Activated naive CD4-positive, alpha-beta T cell treated with Interleukin-2 at 50 U/mL for 16 hours (primary cell): ENCODE measurements around the gene NME8.

Source experiments
- DNase-seq: peaks from one replicate; pipeline ENCODE4 v3.0.0-alpha.2; 2020

Gene NME8

DNA sequence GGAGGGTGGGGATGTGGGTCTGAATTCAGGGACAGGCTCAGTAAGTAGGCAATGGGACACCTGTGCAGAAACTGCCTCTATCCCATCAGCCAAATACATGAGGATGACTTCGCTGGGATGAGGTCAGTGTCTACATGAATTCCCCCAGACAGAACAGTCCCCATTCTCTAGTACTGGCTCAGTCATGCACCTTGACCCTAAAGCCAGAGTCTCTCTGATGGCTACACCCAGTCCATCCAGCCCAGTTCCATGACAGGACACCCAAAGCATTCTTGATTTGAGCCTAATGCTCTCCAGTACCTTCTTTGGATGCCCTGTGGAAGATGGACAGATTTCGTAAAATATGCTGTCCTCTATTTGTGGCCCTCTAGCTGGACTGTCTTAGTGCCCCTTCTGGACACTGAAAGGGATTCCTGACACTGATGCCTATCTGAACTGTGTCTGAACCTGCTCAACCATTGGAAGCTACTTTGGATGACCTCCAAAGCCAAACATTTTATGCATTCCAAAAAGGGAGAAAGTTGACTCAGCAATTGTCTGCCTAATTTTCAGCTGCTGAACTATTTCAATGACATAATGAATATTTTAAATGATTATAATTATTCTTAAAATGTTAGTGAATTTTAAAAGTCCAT, 53.6 kb downstream of the NME8 start:
- no peak for DNase-seq

DNA sequence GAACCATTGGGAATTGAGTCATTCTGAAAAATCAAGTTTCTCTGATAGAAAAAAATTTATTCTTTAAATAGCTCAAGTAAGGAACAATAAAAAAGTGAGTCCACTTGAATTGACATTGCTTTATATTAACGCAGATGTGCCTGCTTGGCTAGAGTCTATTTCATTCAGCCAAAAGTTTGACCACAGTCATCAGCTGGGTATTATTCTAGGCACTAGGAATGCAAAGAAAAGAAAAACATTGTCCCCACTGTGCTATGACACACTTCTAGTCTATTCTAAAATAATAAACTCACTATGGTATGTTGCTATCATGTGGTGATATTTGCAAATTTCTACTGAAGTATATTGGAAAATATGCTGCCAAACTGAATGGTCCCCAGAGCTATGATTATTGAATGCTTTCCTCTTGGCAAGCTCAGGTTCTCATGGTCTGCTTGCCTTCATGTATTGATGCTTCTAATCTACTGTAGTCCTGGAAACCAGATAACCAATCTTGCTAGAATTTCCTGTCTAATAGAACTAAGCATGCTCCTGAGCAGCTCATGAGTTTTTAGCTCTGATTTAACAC, 59.9 kb downstream of the NME8 start:
- no peak for DNase-seq

DNA sequence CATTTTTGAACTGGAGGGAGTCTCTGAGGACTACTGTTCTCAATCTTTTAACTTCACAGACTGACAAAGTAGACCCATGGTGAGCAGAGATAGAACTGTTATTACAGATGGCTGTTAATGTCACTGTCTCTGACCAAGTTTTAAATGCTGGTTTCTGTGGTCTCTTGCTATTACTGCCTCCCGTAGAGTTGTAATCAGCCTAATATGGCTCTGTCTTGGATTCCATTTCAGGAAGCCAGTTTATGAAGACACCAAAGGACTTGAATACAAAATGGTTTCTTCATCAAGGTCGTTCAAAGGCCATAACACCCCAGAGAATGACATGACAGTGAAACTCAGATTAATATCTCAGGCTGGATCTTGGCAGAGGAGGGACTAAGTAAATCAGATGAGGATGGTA, 64.4 kb downstream of the NME8 start:
- DNase-seq, result no peak

DNA sequence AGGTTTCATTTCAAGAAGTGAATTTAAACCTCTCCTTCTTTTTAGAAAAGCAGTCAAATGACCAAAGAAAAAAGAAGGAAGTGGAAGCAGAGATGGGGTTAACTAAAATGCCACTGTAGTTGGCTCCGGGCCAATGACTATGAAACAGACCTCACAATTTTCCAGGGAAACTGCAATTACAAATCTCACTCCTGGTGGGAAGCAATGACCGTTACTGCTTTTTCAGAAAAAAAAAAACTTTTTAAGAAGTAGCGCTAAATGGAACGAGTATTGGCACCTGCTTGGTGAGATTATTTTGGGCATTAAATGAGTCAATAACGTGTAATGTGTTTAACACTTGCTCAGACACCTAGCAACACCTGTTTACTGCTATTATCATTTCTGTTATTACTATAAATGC, 67.0 kb downstream of the NME8 start:
- no peak for DNase-seq

DNA sequence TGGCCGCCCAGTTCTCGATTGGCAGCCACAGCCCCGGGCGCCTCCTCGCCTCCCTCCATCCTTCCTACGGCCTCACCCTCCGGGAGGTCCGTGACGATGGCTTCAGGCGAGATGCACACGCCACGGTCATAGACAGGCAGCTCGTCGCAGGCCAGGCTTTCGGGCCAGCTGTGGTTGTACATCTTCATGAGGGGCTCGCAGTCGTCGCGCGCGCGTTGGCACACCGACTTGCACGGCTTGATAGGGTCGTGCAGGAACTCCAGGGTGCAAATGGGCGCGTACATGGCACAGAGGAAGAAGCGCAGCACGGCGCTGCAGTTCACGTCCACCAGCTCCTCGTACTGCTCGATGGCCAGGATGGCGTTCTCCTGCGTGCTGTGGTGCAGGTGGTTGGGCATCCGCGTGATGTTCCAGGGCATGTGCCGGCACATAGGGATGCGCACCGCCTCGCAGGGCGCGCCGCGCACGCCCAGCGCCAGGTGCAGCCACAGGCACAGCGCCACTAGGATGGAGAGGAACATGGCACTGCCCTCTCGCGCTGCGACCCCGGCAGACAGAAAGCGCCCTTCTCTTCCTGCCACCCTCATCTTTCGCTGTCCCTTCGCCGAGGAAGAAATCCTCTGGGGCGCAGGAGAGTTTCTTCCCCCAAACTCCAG, 67.7 kb downstream of the NME8 start:
- no peak for DNase-seq

DNA sequence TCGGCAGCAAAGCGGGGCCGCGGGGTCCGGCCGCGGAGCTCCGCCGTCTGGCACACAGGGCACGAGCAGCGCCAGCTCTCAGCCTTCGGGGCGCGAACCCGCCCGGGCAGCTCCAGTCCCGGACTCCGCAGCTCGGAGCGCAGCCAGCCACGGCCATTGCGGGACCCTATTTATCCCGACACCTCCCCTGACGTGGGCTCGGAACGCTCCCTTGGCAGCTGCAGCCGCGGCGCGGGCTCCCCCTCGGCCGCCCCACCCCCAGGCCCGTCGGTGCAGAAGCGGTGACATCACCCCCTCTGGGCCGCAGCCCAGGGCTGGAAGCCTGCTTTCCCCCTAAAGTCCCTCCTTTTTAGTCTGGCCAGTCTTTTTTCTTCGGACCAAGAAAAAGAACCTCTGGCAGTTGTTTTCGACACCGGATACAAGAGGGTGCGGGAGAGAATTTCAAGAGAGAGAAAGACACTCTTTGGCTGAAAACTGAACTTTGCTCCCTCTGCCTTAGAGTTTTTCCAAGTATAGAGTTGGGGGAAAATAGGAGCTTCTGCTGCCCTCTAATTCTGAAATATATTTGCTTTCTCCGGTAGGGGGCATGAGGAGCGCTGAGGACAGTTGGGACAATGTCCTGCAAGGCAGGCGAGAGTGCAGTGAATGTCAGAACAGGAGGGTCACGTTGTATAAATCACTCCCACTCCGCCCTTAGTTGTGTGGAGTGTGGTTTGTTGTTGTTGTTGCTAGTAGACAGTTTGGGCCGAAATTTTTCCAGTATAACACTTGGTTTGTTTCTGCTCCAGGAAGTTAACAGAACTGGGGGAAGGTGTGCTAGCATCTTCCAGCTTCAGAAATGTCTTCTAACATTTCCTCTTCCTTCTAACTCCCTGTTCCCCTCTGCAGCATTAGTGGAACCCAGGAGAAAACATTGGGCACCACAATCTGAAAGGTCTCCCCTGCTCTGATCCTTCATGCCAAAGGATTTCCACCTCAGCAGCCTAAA, 68.6 kb downstream of the NME8 start, which contains the start of gene SFRP4:
Gene SFRP4, minus strand, starts transcription at position 145 of the 988 bp plus-strand sequence. CDS start 280 bp downstream, outside the sequence.
- DNase-seq, result no peak

DNA sequence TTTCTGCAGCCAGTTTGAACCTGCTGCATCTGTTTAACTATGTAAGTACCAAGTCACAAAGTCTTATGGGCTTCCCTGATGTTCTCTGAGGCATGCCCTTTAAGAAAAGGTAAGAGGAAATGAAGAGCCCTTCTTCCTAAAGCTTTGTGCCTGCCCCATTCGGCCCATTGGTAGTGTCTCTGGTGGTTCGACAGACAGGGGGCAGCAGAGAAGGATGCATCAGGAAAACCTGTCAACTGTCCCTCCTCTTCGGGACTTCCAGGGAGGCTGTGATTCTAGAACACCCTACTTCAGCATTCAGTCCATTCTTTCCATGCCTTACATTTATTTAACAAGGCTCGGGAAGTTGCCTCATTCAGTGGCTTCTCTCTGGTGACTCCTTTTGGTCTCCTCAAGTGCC, 70.1 kb downstream of the NME8 start:
- no peak for DNase-seq

DNA sequence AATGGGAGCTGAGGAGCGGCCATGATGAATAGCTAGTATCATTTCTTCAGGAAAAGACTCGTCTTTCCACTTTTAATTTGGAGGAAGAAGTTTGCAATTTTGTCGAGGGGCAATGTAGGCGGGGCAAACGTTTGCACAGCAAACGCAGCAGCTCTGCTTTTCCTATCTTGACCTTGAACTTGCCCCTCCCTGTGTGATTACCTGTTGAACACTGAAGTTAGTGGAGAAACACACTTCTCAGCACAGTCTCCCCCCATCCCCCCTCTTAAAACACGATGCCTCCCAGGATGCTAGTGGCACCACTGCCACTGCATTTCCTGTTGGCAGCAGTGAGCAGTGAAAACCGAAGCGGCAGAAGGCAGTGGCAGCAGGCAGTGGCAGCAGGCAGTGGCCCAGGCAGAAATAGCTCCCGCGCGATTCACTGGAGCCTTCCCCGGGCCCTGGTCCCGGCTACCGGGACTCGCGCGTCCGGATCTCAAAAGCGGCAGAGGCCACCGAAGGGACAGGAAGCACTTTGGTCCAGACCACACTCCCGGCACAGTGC, 72.0 kb downstream of the NME8 start, which contains the start of gene EPDR1:
Gene EPDR1, plus strand, starts transcription at position 336 of the 544 bp plus-strand sequence. CDS start 300 bp downstream, outside the sequence.
- no peak for DNase-seq

DNA sequence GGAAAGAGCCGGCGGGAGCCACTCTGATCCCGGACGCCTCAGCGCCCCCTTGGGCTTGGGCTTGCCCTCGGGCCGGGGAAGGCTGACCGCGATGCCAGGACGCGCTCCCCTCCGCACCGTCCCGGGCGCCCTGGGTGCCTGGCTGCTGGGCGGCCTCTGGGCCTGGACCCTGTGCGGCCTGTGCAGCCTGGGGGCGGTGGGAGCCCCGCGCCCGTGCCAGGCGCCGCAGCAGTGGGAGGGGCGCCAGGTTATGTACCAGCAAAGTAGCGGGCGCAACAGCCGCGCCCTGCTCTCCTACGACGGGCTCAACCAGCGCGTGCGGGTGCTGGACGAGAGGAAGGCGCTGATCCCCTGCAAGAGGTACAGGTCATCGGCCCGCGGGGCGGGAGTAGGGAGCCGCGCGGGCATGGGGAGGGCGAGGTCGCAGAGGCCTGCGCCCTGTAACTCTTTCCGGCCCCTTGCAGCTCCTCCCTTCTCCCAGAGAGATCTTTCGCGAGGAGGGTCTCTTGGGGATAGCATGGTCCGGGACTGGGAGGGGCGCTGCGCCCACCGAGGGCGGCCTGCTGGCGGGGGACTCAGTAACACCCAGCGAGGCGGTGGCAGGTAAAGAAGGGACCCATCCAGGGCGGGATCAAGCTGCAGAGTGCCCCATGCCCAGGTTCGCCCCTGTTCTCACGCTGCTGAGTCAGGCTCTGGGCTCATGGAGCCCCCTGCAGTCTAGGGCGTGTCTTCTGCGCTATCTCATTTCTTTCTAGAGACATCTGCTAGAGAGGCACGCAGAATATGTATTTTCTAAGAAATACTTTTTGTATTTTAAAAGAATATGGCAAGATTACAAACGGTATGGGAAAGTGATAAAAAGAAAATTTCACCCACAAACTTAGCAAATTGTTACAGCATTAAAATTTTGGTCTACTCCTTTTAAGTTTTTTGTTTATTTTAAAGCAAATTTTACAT, 72.7 kb downstream of the NME8 start:
- DNase-seq, result no peak

DNA sequence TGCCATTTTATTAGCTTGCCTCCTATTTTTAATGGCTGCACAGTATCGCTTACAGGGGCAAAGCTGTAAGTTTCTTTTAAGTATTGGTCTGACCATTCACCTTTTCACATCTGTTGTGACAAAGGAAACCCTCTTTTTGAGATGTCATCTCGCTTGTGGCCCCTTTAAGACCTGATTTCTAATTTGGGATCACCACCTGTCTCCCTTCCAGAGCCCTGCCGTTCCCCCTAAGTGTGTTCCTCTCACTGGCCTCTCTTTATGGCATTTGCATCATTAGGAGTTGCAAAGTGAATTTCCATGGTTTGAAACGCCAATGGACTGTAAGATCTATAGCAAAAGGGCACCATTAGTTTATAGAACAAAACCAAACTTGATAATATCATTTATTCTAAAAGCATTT, 73.5 kb downstream of the NME8 start:
- DNase-seq, result no peak

DNA sequence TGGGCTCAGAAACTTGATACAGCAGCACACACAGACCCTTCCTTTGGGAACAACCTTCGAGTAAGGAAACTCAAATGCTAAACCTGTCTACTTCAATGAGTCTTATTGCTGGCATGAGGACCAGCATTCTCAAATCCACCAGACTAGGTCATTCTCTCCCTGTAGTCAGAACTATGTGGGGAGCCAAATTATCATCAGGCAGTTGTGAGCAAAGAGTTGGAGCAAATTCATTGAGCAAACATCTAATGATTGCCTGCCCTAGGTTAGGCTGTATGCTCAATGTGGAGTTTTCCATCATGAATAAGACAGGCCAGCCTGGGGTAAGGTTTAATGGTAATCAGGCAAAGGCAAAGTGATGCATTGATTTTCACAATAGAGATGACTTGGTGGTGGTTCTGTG, 75.6 kb downstream of the NME8 start:
- no peak for DNase-seq

DNA sequence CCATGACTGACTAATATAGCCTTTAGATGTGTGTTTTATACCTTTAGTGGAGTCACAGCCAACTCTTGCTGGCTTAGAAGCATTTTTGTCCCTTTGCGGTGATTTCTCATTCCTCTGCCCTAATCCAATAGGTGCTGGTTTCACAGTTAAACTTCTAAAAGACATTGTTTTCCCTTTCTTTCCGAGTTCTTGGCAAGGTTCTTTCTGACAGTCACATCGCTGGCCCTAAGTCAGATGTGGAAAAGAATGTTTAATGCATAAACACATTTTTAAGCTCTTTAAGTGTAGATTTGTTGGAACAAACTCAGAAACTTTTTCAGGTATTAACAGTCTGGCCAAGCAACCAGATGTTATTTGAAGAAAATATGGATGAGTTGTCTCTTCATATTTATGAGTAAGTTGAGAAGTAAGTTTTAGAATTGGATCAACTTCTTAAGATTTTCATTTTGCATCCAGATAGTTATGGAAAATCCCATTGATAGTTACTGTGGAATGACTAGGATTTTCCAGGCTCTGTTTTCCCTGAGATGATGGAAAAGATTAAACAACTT, 76.2 kb downstream of the NME8 start:
- no peak for DNase-seq

DNA sequence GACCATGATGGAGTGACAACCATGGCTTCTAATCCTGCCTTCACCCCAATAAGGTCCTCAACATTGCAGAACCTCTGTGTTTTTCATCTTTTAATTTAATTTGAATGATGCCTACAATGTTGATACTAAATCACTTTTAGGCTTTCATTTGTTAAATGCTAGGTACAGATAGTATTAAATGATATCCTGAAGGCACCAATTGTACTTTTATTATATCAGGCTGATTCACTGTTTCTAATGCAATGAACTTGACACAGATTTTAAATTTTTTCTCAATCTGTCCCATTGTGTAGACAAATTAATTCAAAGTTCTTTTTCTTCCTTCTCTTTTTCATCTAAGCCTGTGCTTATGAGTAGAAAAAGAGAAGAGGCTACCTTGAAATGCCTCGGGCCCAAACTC, 77.2 kb downstream of the NME8 start:
- DNase-seq, result no peak

DNA sequence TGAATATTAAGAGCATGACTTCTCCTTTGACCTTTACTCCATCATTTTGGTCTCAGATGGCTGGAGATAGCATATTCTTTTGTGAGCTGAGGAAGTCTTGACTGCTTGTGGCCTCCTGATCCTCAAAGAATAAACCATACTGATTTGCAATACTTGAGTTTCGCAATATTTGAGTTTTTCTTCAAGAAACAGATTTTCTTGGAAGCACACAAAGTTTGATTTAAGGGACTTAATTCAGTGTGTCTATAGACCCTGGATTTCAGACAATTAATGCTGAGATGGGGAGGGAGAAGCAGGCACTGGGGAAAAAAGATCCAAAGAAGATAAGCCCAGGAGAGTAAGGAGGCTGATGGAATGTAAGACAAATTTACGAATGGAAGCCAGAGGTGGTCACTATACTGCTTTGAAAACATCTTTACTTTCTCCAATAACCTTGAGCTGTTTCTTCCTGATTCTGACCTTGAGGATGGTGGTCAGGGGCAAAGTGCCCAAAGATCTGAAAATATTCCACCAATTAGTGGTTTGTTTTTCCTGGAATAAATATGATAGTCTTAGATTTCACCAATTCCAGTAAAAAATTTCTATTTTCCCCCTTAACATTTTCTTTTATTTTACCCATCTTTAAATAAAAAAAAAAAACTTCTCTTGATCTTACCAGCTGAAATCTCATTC, 79.5 kb downstream of the NME8 start:
- DNase-seq, result no peak

DNA sequence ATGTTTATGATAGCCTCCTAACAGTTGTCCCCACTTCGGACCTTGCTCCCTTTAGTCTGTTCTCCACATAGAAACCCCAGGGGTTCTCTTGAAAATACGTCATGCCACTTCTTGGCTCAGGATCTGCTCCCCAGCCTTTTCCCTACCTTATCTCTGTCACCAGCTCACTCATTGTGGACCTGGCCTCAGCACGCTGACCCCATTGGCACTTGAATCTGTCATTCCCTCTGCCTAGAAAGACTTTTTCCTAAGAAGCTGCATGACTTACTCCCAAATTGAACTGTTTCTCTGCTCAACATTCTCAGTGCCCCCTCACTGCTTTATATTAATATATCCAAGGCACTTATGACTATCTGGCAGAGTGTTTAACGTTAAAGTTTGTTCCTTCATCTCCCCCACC, 80.5 kb downstream of the NME8 start:
- DNase-seq, result no peak

DNA sequence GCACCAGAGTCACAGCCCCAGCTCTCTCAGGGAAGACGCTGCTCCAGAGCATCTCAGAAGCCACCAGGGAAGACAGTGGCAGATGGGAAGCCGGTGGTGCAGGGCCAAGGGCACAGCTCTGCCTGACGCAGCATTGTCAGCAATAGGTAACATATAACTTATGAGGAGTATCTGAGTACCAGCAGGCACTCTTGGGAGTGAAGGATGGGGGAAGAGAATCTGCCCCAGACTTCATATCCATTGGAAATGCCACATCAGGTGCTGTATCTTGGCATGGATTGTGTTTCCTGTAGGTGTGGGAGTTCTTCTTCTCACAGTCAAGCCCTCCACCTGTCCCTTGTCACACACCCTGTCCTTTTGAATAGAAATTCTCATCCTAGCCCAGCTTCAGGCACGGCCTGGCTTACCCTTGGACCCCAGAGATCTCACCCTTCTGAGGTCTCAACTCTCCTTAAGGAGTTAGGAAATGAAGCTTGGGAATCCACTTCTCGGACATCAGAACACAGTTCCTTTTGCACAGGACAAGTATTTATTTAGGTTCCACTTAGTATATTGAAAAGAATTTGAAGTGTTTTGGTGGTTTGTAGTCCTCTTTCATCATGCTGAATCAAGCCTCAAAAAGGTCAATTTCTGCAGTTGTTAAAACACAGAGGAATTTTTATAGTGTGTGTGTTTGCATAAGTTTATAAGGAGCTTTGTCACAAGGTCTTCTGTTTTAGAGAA, 82.0 kb downstream of the NME8 start:
- no peak for DNase-seq

DNA sequence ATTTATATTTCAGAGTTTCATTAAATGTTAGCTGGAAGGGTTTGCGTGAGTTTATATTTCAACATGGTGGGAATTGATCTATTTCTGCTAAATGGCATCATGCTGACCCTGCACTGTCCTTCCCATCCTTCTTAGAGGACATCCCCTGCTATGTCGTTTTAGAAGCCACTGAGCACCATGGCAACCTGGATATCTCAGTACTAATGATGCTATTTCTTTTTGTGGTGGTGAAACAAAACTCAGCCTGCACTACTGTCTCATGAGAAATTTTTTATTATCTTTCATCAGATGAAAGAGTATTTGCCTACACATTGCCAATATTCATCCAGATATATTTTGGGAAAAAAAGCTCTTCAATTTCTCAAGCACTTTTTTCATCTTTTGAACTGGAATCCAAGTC, 84.1 kb downstream of the NME8 start:
- DNase-seq, result no peak

DNA sequence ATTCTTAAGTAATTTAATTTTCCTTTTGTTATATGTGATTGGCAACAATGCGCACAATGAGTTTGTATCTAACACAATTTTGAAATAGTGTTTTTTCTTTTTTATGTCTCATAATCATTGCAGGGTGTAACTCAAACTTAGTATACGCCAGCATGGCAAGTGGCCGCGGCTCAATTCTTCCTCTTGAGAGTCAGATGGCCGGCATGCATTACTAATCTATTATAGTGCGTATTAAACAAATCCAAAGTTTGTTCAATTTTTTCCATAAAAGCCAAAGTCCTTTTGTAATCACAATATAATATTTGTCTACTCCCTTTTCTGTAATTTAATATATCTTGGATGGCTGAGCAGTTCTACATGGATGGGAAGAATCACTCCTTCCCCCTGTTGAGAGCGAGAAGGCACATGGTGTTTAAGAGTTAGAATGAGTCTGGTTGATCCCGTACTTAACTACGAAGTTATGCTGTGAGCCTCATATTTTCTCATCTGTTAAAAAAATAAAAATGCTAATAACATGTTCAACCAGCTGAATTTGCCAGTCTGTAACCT, 84.7 kb downstream of the NME8 start:
- no peak for DNase-seq

DNA sequence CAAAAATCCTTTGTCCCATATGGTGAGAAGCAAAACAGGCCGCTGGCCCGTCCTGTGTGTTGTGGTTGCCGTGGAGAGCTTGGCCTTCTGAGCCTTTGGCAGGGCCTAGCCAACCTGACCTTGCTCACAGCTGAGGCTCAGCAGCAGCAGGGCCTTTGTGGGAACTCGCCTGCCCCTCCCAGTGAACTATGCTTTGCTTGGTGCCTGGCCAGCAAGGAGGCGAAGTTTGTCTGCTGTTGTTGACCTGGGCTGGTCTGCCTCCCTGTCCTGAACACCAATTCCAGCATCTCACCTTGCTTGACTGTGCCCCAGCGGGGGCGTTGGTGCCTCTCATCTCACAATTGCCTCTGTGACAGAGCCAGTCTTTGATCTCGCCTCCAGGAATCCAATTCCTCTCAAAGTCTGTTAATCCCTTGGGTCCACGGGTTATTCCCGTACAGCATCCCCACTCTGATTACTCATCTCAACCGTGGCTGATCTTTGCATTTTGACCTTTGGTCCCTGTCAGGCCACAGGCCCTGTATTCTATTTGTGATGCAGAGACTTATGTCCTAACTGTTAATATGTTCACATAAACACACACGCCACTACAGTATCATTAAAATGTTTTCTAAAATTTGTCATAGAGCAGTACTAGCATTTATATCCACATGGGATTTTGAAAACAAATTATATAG, 94.7 kb downstream of the NME8 start:
- DNase-seq, result no peak
